Cardiac ventricle fibroblast (primary cell): ENCODE results near the gene SIPA1L2. TPM values are rescaled to one million over a fixed set of nuclear protein-coding genes. Genes with fewer than 3 reads are reported as not detected.

Source experiments
- total RNA-seq: library from RNA; depleted of rRNA; stranded (reverse); fragments of >200 nt; gene quantifications from 2 replicates; pipeline ENCODE4 v1.2.3, GENCODE V29; 2015

SIPA1L2 gene
- total RNA-seq = 3.2 and 5.3 TPM in 2 replicates

GRCh38 chr1:232630047-232630893 is at the start of gene SIPA1L2:
SIPA1L2 (minus strand) TSS chr1:232630133; CDS start chr1:232515339, 114,794 bp downstream.

Other genes starting within 250 kb of the SIPA1L2 start
- gene MAP10, start 175.3 kb upstream of the SIPA1L2 start, total RNA-seq = 0.49 and 1.4 TPM in 2 replicates